HK-2 (cell line): Measurements from ENCODE around the gene KLK4.

Source experiments
- DNase-seq: peaks from one replicate; pipeline ENCODE4 v3.0.0-alpha.2; 2018; ENCODE audit not compliant: unreplicated experiment

The KLK4 gene, protein sequence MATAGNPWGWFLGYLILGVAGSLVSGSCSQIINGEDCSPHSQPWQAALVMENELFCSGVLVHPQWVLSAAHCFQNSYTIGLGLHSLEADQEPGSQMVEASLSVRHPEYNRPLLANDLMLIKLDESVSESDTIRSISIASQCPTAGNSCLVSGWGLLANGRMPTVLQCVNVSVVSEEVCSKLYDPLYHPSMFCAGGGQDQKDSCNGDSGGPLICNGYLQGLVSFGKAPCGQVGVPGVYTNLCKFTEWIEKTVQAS

DNA sequence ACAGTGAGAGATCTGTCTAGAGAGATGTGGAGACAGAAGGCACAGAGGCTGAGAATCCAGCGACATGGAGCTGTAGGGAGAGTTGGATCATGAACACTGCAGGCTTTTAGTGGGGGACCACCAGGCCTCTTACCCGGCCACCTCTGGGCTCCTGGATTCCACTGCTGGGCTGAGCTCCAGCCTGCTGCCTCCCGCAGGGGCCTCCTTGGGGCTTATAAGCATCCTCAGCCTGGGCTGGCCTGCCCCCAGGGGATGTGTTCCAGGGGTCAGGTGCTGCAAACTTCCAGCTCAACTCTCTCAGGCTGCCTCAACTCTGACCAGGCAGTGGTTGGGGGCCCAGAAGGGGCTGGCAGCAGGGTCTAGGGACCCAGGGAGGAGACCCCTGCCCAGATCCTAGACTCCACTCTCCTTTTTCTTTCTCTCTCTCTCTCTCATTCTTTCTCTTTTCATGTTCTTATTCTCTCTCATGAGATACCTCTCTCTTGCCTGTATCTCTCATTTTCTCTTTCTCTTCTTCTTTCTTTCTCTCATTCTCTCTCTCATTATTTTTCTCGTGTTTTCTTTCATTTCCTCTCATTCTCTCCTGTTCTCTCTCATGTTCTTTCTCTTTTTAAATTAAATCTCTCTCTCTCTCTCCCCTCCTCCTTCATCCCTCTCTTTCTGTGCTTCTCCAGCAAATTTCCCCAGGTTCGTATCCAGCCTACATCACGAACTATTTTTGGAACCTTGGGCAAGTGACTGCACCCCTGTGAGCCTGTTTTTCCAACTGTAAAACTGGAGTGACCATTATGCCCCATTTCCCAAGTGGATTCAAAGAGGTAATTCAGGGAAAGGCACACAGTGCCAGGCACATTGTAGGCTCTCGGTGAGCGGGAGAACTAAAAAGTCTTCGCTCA lies at the start of gene KLK4:
KLK4 (minus strand) TSS at position 190 of the 896 bp plus-strand sequence. CDS start 657 bp downstream, outside the sequence.
- DNase-seq: no peak

DNA sequence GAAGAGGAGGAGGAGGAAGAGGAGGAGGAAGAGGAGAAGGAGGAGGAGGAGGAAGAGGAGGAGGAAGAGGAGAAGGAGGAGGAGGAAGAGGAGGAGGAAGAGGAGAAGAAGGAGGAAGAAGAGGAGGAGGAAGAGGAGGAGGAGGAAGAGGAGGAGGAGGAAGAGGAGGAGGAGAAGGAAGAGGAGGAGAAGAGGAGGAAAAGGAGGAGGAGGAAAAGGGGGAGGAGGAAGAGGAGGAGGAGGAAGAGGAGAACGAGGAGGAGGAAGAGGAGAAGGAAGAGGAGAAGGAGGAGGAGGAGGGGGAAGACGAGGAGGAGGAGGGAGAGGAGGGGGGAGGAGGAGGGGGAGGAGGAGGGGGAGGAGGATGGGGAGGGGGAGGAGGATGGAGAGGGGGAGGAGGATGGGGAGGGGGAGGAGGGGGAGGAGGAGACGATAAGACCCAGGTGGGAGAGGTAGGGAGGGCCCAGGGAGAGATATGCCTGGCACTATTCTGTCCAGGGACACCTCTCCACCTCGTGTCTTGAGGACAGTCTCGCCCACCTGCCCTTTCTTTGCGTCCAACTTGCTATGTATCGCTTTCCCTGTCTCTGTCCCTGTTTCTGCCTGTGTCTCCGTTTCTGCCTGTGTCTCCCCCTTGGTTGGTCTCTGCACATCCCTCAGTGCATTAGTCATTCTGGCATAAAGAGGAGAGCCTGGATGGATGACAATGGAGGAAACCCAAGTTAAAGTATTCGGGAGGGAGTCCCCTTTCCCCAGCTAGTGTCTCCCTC lies 48.7 kb upstream of the KLK4 start:
- no peak for DNase-seq

DNA sequence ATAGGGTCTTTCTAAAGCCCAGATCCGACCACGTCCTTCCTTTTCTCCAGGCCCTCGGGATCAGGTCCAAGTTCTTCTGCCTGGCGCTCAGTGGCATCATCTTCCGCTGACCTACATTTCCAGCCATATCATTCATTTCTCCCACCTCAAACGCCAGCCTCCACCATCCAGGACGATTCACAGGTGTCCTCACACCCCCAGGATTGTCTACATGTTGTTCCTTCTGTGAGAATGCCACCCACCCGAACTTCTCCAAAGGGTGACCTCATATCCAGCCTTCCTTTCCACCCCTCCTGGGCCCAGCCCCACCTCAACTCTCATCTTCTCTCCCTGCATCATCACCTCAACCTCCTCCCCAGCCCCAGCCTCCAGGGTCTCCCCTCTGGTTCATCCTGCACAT lies 46.4 kb upstream of the KLK4 start:
- DNase-seq: no peak

DNA sequence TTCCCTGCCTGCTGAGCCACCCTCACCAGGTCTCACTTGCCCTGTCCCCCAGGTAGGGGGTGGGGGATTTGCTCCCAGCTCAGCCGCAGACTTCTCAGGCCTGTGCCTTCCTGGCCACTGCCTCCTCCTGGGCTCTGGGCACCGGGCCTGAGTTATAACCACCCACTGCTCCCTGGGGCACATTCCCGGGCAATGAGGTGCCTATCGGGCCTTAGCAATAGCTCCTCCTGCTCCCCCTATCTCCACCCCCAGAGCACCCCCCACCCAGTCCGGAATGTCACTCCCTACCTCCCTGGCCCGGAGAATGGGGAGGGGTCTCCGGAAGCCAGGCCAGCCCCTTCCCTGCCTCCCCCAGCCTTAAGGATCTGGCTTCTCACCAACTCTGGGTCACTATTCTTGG lies 41.7 kb upstream of the KLK4 start, which contains the start of gene KLK5:
KLK5 (minus strand) TSS at position 129 of the 400 bp plus-strand sequence. CDS start 381 bp downstream, outside the sequence.
- DNase-seq: no peak

DNA sequence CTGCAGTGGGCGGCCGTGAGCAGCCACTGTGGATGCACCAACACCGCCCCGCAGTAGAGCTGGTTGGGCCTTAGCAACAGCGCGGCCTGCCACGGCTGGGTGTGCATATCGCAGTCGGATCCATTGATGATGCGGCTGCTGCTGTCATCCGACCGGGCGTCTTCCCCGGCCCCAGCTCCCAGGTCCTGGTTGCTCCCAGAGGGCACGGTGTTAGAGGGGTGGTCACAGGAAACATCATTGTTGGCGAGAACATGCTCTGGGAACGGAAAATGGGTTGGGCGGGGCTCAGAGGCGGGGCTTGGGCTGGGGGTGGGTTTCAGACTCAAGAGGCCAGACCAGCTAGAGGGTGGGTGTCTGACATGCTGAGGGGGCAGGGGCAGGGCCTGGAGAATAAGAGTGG lies 38.7 kb upstream of the KLK4 start:
- no peak for DNase-seq

DNA sequence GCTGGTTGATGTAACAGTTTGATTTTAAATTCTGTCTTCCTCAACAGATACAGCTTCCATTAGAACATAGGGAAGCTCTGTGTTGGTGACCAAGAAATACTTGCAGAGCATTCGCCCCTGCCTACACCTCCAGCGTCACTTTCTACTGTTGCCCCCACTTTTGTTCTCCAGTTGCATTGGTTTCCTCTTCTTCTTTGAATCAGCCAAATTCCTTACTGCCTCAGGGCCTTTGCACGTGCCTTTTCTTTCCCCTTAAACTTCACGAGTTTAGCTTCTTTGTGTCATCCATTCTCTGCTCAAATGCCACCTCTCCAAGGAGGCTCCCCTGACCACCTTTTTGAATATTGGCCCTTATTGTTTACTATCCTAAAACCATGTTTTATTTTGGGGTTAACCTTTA lies 35.9 kb upstream of the KLK4 start:
- DNase-seq: no peak

DNA sequence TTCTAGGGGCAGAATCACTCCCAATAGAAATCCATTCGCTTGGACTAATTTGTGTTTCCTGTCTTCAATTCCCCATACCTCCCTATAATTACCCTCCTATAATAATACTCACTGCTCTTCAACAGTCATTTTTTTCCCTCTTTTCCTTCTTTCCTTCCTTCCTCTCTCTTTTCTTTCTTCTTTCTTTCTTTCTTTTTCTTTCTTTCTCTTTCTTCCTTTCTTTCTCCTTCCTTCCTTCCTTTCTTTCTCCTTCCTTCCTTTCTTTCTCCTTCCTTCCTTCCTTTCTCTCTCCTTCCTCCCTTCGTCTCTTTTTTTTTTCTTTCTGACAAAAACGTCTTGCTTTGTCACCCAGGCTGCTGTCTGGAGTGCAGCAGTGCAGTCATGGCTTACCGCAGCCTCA lies 33.6 kb upstream of the KLK4 start:
- no peak for DNase-seq

DNA sequence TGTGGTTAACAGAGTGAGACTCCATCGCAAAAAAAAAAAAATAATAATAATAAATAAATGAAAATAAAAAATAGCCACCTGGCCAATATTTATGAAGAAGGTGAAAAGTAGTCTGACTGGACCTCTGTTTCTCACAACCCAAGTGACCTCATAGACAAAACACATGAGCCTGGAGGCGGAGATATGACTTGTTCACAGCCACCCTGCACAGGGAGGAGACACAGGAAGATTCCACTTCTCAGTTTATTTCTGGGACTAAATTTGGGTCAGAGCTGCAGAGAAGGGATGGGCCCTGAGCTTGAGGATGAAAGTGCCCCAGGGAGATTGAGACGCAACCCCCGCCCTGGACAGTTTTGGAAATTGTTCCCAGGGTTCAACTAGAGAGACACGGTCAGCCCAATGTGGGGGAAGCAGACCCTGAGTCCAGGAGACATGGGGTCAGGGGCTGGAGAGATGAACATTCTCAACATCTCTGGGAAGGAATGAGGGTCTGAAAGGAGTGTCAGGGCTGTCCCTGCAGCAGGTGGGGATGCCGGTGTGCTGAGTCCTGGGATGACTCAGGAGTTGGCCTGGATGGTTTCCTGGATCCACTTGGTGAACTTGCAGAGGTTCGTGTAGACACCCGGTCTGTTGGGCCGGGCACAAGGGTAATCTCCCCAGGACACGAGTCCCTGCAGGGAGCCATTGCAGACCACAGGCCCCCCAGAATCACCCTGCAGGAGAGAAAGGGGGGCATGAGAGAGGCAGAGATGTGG lies 32.1 kb upstream of the KLK4 start:
- no peak for DNase-seq

DNA sequence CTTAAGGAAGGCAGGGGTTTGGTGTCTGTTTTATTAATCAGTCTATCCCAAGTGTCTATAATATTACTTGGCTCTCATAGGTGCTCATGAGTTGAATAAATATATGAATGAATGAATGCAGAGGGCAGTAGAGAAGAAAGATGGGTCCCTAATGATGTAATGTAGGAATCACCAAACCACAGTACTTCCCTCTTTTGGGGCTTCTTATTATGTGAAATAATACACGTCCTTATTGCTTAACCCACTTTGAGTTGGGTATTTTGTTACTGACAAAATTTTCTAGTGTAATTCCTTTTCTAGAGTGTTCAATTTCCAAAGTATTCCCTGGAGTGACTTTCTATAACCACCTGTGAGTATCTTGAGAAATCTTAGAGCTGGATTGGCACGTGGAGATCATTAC lies 28.4 kb upstream of the KLK4 start:
- no peak for DNase-seq

DNA sequence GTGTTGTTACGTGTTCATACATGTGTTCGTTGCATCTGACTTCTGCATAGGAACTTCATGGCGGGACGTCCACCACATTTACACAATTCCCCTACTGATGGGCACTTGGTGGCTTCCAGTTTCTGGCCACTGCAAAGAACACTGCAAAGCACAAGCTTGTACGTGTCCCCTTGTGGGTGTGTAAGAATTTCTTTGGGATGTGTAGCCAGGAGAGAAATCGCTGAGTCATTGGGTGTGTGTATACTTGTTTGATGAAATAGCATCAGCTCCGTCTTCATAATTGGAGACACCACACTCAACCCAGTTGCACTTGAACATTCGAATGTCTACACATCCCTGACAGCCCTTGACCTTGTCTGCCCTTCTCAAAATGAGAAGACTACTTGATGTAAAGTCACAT lies 22.4 kb upstream of the KLK4 start:
- DNase-seq: no peak

DNA sequence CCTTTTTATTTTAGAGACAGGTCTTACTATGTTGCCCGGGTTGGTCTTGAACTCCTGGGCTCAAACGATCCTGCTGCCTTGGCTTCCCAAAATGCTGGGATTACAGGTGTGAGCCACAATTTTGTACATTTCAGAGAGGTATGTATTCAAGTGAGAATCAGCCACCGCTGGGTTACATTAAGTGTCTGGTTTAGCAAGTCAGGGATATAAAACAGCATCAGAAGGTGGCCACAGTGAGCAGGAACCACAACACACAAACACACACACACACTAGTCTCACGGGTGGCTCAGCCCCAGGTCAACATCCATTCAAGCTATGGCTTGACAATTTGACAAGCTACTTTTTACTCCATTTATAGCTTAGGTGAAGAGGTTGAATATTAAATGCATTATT lies 21.5 kb upstream of the KLK4 start:
- DNase-seq: no peak

DNA sequence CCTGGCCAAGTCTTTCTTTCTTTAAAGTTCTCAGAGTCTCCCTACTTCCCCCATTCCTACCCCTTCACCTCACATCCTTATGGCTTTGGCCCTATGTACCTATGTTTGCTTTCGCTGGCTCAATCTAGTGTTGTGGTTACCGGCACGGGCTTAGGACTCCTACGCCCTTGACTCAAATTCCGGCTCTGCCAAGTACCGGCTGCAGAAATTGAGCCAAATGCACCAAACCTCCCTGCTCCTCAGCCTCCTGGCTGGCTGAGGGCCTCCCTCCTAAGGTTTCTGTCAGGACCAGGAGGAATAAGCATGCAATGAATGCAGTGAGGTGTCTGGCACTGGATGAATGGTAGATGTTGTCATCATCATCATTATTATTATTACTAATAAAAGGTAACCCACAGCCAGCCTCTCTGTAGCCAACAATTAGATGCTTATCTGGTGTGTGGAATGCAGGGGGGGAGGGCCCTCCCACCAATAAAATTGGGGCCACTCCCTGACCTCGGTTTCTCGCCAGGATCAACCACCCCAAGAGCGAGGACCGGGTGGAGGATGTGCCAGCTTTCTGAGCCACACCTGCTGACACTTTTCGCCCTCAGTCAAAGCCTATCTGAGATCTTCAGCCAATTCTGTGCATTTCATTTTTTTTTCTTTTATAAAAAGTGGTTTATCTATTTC lies 21.0 kb upstream of the KLK4 start:
- no peak for DNase-seq

DNA sequence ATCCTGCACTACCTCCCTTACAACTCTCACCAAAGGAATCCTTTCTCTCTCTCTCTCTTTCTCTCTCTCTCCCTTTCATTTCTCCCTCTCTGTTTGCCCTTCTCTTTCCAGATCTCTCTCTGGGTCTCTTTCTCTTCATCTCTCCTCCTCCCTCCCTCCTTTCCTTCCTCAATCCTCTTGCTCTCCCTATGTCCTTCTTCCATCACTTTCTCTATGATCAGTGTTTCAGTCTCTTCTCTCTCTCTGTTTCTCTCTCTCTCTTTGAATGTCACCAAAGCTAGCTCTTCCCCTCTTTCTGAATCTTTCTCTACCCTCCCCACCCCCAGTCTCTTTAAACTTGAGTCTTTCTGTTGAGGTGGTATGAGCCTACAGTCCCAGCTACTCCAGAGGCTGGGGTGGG lies 19.8 kb upstream of the KLK4 start:
- no peak for DNase-seq

DNA sequence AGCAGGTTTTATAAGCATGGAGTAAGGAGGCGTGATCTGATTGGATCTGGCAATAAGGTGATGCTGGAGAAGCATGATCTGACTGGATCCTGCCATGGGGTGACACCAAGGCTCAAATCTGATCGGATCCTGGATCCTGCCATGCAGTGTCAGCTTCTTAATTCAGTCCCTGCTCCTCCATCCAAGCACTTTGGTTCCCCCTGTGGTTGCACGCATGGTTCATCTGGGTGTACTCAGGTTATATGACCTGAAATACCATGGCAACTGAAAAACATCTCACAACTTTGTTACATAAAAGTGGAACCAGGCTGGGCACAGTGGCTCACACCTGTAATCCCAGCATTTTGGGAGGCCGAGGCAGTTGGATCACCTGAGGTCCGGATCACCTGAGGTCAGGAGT lies 17.6 kb upstream of the KLK4 start:
- DNase-seq: no peak

DNA sequence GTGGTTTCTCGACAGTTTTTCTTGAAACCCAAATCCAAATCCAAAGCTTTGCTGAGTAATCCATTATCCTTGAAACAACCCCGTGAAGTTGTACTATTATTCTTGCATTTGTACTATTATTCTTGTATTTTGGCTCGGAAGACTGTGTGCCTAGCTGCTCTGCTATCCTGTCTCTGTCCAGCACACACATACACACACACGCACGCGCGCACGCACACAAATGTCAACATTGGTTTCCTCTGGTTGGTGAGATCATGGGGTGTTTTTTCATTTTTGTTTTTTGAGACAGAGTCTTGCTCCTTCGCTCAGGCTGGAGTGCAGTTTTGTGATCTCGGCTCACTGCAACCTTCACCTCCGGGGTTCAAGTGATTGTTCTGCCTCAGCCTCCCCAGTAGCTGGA lies 14.9 kb upstream of the KLK4 start:
- no peak for DNase-seq

DNA sequence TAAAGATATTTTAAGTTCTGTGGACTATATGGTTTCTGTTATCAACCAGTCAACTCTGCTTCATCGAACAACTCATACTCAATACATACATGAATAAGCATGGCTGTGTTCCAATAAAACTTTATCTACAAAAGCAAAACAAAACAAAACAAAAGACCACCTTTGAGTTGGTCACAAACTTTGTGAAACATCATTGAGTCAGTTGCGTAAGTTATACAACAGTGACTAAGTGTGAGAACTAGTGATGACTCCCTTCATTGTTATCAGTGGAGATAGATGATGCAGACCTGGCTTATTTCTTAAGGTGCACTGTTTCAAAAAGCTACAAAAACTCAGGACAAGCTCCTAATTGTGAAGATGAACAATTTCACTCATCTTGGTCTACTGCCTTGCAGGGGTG lies 14.5 kb upstream of the KLK4 start:
- DNase-seq: no peak

DNA sequence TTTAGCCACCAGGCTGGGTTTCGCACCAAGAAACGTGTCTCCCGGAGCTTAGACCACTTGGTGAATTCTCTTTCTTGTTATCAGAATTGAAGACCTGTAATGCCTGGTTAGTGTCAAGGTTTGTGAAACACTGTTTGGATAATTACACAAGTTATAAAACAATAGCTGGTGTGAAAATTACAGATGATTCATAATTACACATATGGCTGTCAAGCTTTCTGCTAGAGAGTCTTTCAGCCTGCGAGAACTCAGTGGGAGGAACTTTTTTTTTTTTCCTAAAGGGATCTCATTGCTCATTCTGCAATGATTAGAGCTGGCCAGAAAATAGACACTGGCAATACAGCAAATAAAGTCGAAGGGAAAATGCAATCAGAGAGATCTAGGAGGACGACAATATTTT lies 13.4 kb upstream of the KLK4 start:
- DNase-seq: no peak

DNA sequence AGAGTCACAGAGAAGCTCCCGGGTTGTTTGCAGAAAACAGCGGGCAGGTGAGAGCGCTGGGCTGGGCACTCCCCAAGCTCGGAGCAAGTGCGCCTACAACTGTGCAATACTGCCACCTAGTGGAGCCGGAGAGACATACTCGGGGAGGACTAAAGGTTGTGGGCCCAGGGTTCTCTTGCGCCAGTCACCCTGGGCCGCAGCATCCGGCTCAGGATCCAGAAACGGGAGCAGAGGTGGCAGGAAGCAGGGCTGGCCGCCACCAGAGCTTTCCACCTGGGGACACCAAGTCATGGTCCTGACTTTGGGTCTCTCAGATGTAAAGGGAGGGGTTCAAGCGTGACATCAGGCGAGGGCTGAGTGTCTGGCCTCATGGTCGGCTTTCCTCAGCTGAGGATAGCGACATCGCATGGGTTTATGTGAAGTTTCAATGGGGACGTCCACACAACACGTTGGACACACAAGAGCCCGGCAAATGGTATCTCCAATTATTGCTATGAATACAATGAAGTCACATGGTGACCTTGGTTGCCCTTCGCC lies 11.2 kb upstream of the KLK4 start:
- peak; percentile 78 for DNase-seq

DNA sequence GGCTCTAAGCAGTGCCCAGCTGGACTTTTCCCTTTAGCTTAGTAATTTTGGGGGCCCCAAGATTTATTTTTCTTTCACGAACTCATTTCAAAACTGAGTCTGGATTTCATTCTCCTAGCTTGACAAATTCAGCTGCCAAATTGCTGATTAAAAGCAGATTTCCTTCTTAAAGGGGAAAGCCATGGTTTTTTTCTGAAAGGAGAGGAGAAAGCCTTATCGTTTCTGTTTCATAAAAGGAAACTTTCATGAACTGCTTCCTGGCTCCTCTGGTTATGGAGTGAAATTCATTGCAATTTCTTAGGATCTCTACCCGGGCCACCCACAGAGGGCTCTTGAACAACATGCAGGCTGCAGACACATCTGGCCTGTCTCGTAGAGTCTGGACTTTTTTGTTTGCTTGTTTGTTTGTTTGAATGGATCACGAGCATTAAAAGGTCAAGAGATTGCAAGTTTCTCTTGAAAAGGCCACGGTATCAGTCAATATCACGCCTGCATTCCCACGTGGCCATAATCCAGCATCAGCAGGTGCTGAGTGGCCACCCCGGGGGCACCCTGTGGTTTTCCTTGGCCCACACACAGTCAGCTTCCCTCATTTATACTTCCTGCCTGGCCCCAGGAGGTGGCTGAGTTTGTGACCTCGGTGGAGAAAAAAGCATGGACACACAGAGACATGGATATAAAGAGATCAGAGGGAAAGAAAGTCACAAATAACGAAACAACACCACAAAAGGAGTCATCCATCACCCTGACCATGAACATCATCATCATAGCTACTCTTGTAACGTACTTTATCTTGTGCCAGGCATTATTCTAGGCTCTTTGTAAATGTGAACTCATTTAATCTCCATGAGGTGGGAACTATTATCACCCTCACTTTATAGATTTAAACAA lies 10.5 kb upstream of the KLK4 start:
- no peak for DNase-seq

DNA sequence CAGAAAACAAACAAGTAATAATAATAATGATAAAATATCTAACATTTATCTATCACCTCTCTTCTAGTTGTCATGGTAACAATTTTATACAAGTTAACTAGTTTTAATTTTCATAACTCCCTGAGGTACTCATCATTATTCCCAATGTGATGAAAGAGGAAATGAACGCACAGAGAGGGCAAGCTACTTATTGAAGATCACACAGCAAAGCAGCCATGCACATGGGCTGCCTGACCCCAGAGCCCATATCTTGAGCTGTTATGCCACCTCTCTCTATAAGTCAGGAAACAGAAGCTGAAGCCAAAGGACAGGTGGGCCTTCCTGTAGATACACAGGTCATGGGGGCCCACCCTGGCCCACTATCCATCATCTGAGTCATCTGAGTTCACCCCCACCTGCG lies 4.9 kb upstream of the KLK4 start:
- no peak for DNase-seq
